GM12878 (cell line): Measurements from ENCODE around the gene LUZP2. TPM values are rescaled to one million over a fixed set of nuclear protein-coding genes. Genes with fewer than 3 reads are reported as not detected.

Source experiments
- ATAC-seq: fragments of 200-7000 bp; cut with Tn5 transposase; 3 replicates; pipeline ENCODE4 v1.9.1; 2020; ENCODE audit warnings: mild to moderate bottlenecking, moderate library complexity
- BruUV-seq: library from RNA; stranded (reverse); fragments of 400-500 nt; replicated peaks from 2 replicates; lab custom pipeline; 2021; lab: Mats Ljungman, UMichigan
- CTCF ChIA-PET: fragments of 300-600 bp; sonication (Branson Sonifier 250); formaldehyde crosslinking; extraction: SDS; loops from one replicate; lab custom pipeline; 2021; ENCODE audit warnings: inconsistent platforms; lab: Yijun Ruan, JAX
- POLR2A ChIA-PET: fragments of 350-600 bp; formaldehyde crosslinking; extraction: SDS; loops from one replicate; lab custom pipeline; 2021; ENCODE audit warnings: inconsistent platforms; lab: Charles Lee
- RAD21 ChIA-PET: fragments of 300-600 bp; sonication (Branson Sonifier 250); formaldehyde crosslinking; loops from one replicate; lab custom pipeline; 2023; ENCODE audit warnings: antibody characterized with exemption; ENCODE audit not compliant: unreplicated experiment; lab: Charles Lee
- SMC1A ChIA-PET: fragments of 300-600 bp; sonication (Branson Sonifier 250); formaldehyde crosslinking; loops from one replicate; lab custom pipeline; 2023; ENCODE audit not compliant: unreplicated experiment, uncharacterized antibody; lab: Charles Lee
- DNase-seq: peaks from one replicate; pipeline ENCODE4 v3.0.0-alpha.2; 2011; ENCODE audit warnings: low read depth, low spot score
- FAIRE-seq: peaks from 3 replicates; lab custom pipeline; 2011; peaks lifted over from hg19 to GRCh38; lab: Jason Lieb, UNC
- H2AFZ ChIP-seq: 2 replicates; pipeline ENCODE4 v1.6.0; 2011; ENCODE audit warnings: low read depth, low read length, control low read depth; ENCODE audit not compliant: control insufficient read depth
- H3K27ac ChIP-seq: 2 replicates; pipeline ENCODE4 v1.5.1; 2011; ENCODE audit warnings: control low read depth; ENCODE audit not compliant: control insufficient read depth, insufficient read depth
- H3K27me3 ChIP-seq, 2 experiments: replicated peaks in 1 of 2; 2 replicates each; pipeline versions ENCODE4 v1.6.0 to v1.6.1; 2011; ENCODE audit warnings: low read length in 1 of 2; ENCODE audit not compliant: control insufficient read depth in 2 of 2, insufficient read depth in 2 of 2
- H3K36me3 ChIP-seq, 2 experiments: 2 replicates each; pipeline ENCODE4 v1.5.1; 2011; ENCODE audit warnings: low read length in 1 of 2; ENCODE audit not compliant: control insufficient read depth in 2 of 2, insufficient read depth in 2 of 2
- H3K4me1 ChIP-seq: 2 replicates; pipeline ENCODE4 v1.6.1; 2011; ENCODE audit warnings: mild to moderate bottlenecking, low read length, moderate library complexity, mixed read lengths; ENCODE audit not compliant: control insufficient read depth, insufficient read depth
- H3K4me2 ChIP-seq: 2 replicates; pipeline ENCODE4 v1.6.0; 2011; ENCODE audit warnings: control low read depth; ENCODE audit not compliant: control insufficient read depth, insufficient read depth
- H3K4me3 ChIP-seq: fragments of 200-600 bp; sonication (generic); 2 replicates; pipeline ENCODE4 v1.5.1; 2016
- H3K79me2 ChIP-seq: 2 replicates; pipeline ENCODE4 v1.6.0; 2011; ENCODE audit warnings: low read length; ENCODE audit not compliant: control insufficient read depth, insufficient read depth
- H3K9ac ChIP-seq: 2 replicates; pipeline ENCODE4 v1.8.0; 2011; ENCODE audit warnings: low read length, control low read depth, mixed read lengths; ENCODE audit not compliant: control insufficient read depth, insufficient read depth
- H3K9me3 ChIP-seq: replicated peaks from 3 replicates; pipeline ENCODE4 v1.5.1; 2011; ENCODE audit warnings: mild to moderate bottlenecking, low read length; ENCODE audit not compliant: control insufficient read depth, insufficient read depth
- H4K20me1 ChIP-seq: 2 replicates; pipeline ENCODE4 v1.6.0; 2011; ENCODE audit not compliant: control insufficient read depth, insufficient read depth
- BCLAF1 ChIP-seq: fragments of 450-650 bp; IDR thresholded peaks from 2 replicates; pipeline ENCODE4 v1.6.1; 2017; ENCODE audit warnings: antibody characterized with exemption, mild to moderate bottlenecking, moderate library complexity
- CHD4 ChIP-seq: fragments of 200-600 bp; sonication (generic); IDR thresholded peaks from 2 replicates; pipeline ENCODE4 v1.6.1; 2016; ENCODE audit warnings: mild to moderate bottlenecking
- EGR1 ChIP-seq, 2 experiments: IDR thresholded peaks; 1 replicate in 1 of 2; 2 replicates in 1 of 2; pipeline ENCODE4 v1.6.1; 2011 to 2012; ENCODE audit warnings: low read depth in 2 of 2, low read length in 2 of 2, borderline replicate concordance in 1 of 2, mild to moderate bottlenecking in 1 of 2, moderate library complexity in 1 of 2
- ESRRA ChIP-seq: IDR thresholded peaks from 2 replicates; pipeline ENCODE4 v1.6.1; 2012; ENCODE audit warnings: mild to moderate bottlenecking, low read length, improper control_type of control experiment
- EZH2 ChIP-seq: IDR thresholded peaks from 2 replicates; pipeline ENCODE4 v1.6.1; 2012; ENCODE audit warnings: low read depth, mild to moderate bottlenecking, control low read depth, inconsistent platforms, low read length, borderline replicate concordance; ENCODE audit not compliant: control insufficient read depth
- FOXK2 ChIP-seq: fragments of 450-650 bp; IDR thresholded peaks from 2 replicates; pipeline ENCODE4 v1.6.1; 2017; ENCODE audit warnings: mild to moderate bottlenecking, moderate library complexity
- GATAD2B ChIP-seq: fragments of 450-650 bp; conservative IDR thresholded peaks from 2 replicates; pipeline ENCODE4 v1.6.1; 2017; ENCODE audit warnings: low read depth, mild to moderate bottlenecking, moderate library complexity
- NFXL1 ChIP-seq: fragments of 450-650 bp; IDR thresholded peaks from 2 replicates; pipeline ENCODE4 v1.6.1; 2017; ENCODE audit warnings: antibody characterized with exemption, mild to moderate bottlenecking, borderline replicate concordance
- NR2F1 ChIP-seq: fragments of 450-650 bp; conservative IDR thresholded peaks from 2 replicates; pipeline ENCODE4 v1.6.1; 2017; ENCODE audit warnings: mild to moderate bottlenecking
- RAD21 ChIP-seq: IDR thresholded peaks from 2 replicates; pipeline ENCODE4 v1.6.1; 2011; ENCODE audit warnings: mild to moderate bottlenecking, low read depth, low read length, moderate library complexity; ENCODE audit not compliant: insufficient read depth
- SIN3A ChIP-seq: IDR thresholded peaks from 2 replicates; pipeline ENCODE4 v1.6.1; 2012; ENCODE audit warnings: low read depth, low read length, improper control_type of control experiment
- SMAD1 ChIP-seq: fragments of 450-650 bp; IDR thresholded peaks from 2 replicates; pipeline ENCODE4 v1.6.1; 2018; ENCODE audit warnings: mild to moderate bottlenecking, low read depth; ENCODE audit not compliant: partially characterized antibody
- SMAD5 ChIP-seq: IDR thresholded peaks from 2 replicates; pipeline ENCODE4 v1.6.1; 2016; ENCODE audit warnings: antibody characterized with exemption, low read depth
- SREBF1 ChIP-seq: IDR thresholded peaks from 2 replicates; pipeline ENCODE4 v1.6.1; 2012; ENCODE audit warnings: mild to moderate bottlenecking, low read length
- STAT1 ChIP-seq: fragments of 450-650 bp; conservative IDR thresholded peaks from 2 replicates; pipeline ENCODE4 v1.6.1; 2014; ENCODE audit warnings: antibody characterized with exemption, mild to moderate bottlenecking
- ZNF384 ChIP-seq: IDR thresholded peaks from 2 replicates; pipeline ENCODE4 v1.6.1; 2012; ENCODE audit warnings: low read depth, mild to moderate bottlenecking, low read length, improper control_type of control experiment, borderline replicate concordance
- WGBS: methylation state at CpG from one replicate; pipeline ENCODE4 v1.1.6; 2016; ENCODE audit warnings: low lambda C conversion rate; ENCODE audit not compliant: insufficient replicate concordance, insufficient coverage; ENCODE audit errors: missing lambda C conversion rate; 5-methylcytosine and 5-hydroxymethylcytosine counted together
- in situ Hi-C: fragments of 300-500 bp; cut with MboI; formaldehyde crosslinking; loops from 9 replicates; pipeline ENCODE4 v1.14.3; 2018; ENCODE audit warnings: mixed read lengths
- intact Hi-C: fragments of 100-400 bp; cut with micrococcal nuclease; formaldehyde crosslinking; loops from one replicate; pipeline ENCODE4 v1.14.2; 2022; ENCODE audit not compliant: unreplicated experiment
- polyA plus RNA-seq, 11 experiments: library from polyadenylated mRNA; depleted of rRNA in 4 of 11; unstranded in 6 of 11; stranded (reverse) in 5 of 11; fragments of >200 nt; fragmentation: Nextera tagmentation in 4 of 11; fragmentation: Illumina TruSeq in 1 of 11; extraction: Ambion mirVana in 4 of 11; extraction: Trizol in 1 of 11; gene quantifications; 1 replicate in 1 of 11; 2 replicates in 10 of 11; pipeline versions ENCODE4 v1.2.1 to v1.2.3, GENCODE V29; 2011 to 2016; ENCODE audit warnings: inconsistent platforms in 2 of 11, missing spikeins in 2 of 11, low read depth in 1 of 11
- total RNA-seq, 4 experiments: library from RNA; depleted of rRNA in 3 of 4; stranded (reverse); fragments of >200 nt in 3 of 4; fragmentation: Illumina TruSeq in 1 of 4; extraction: Trizol in 1 of 4; gene quantifications; 2 replicates each; pipeline versions ENCODE4 v1.2.1 to v1.2.3, GENCODE V29; 2013 to 2021

LUZP2 gene
- total and polyA plus RNA-seq, 10 of the 15 experiments (the other 5 are each of a cell fraction or from before 2014, with no cell fraction given): not detected

GRCh38 chr11:24685821-24686220 lies 189.0 kb downstream of the LUZP2 start:
- ATAC-seq: no peak
- H3K27me3 ChIP-seq: no peaks in the 10 kb centered on the region
- no peak overlapping the region for H3K27ac ChIP-seq
- ChIA-PET RAD21 (no interaction called here), SMC1A (no interaction called here), POLR2A (no interaction called here), CTCF (no interaction called here)
- intact Hi-C loops: no loop called here
- 0% methylated on average over 1 of the region's 1 CpG for WGBS
- H3K4me3 ChIP-seq: no peak overlapping the region
- no peaks in the 10 kb centered on the region for H3K79me2 ChIP-seq
- TF ChIP-seq EZH2: no peak
- no peak for TF ChIP-seq BCLAF1
- TF ChIP-seq CHD4: no peak
- DNase-seq: no peak
- no peaks in the 10 kb centered on the region for H3K36me3 ChIP-seq
- no peak overlapping the region for H2AFZ ChIP-seq
- H4K20me1 ChIP-seq: no peaks in the 10 kb centered on the region
- H3K4me2 ChIP-seq: no peak overlapping the region
- no TSS peak for BruUV-seq
- no peaks in the 10 kb centered on the region for H3K9me3 ChIP-seq
- in situ Hi-C loops: no loop called here
- H3K4me1 ChIP-seq: no peaks in the 10 kb centered on the region
- no peak for FAIRE-seq
- H3K9ac ChIP-seq: no peak overlapping the region

GRCh38 chr11:24687531-24688147 lies 190.8 kb downstream of the LUZP2 start:
- H2AFZ ChIP-seq: no peak overlapping the region
- no peak overlapping the region for H3K4me3 ChIP-seq
- no peaks in the 10 kb centered on the region for H3K9me3 ChIP-seq
- no peaks in the 10 kb centered on the region for H3K79me2 ChIP-seq
- ATAC-seq: no peak
- no peak for FAIRE-seq
- no TSS peak for BruUV-seq
- H3K36me3 ChIP-seq: no peaks in the 10 kb centered on the region
- intact Hi-C loops (no loop called here), in situ Hi-C loops (no loop called here)
- WGBS: 0% methylated on average over 3 of the region's 3 CpGs
- ChIA-PET SMC1A (no interaction called here), POLR2A (no interaction called here), RAD21 (no interaction called here), CTCF (no interaction called here)
- H3K27me3 ChIP-seq: no peaks in the 10 kb centered on the region
- H3K4me1 ChIP-seq: no peaks in the 10 kb centered on the region
- no peaks in the 10 kb centered on the region for H4K20me1 ChIP-seq
- H3K4me2 ChIP-seq: no peak overlapping the region
- no peak overlapping the region for H3K27ac ChIP-seq
- no peak for DNase-seq
- no peak overlapping the region for H3K9ac ChIP-seq
- TF ChIP-seq ESRRA (no peak), SIN3A (no peak), SMAD1 (no peak), FOXK2 (no peak), GATAD2B (no peak), SREBF1 (no peak), NR2F1 (no peak), NFXL1 (no peak), EGR1 (IDR thresholded peaks at IDR 0.05; ENCODE audit: borderline replicate concordance in 1 of 2, low read depth in 2 of 2, low read length in 2 of 2) (no peak), SMAD5 (no peak), ZNF384 (no peak), STAT1 (no peak), RAD21 (no peak)
